ENCODE measurements around the gene HSFX2.
"Not testable (repeated sequence)": the region's sequence is repeated elsewhere in the genome, so short reads cannot be mapped to it uniquely, and the experiment has no call there.

HSFX2 gene, protein sequence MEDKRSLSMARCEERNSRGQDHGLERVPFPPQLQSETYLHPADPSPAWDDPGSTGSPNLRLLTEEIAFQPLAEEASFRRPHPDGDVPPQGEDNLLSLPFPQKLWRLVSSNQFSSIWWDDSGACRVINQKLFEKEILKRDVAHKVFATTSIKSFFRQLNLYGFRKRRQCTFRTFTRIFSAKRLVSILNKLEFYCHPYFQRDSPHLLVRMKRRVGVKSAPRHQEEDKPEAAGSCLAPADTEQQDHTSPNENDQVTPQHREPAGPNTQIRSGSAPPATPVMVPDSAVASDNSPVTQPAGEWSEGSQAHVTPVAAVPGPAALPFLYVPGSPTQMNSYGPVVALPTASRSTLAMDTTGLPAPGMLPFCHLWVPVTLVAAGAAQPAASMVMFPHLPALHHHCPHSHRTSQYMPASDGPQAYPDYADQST

DNA sequence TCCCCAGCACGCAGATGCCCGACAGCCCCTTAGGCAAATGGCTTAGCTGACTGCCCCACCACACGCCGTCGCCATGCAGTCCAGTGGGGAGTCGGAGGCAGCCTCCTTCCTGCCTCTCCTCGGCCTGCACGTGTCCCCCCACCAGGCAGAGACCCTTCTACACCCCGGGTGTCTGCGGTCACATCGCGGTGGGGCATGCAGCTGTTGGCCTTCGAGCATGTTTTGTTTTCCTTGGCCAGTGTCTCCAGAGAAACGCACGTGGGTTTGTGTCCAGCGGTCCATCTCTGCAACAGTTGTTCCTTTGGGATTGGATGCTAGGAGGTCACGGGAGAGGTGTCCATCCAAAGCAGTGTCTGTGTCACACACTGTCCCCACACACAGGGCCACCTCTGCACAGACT, at the start of gene HSFX2:
Gene HSFX2 (minus strand): TSS at position 101 of the 400 bp plus-strand sequence. CDS start 614 bp downstream, outside the sequence.
- DNase-seq: not testable (repeated sequence)

DNA sequence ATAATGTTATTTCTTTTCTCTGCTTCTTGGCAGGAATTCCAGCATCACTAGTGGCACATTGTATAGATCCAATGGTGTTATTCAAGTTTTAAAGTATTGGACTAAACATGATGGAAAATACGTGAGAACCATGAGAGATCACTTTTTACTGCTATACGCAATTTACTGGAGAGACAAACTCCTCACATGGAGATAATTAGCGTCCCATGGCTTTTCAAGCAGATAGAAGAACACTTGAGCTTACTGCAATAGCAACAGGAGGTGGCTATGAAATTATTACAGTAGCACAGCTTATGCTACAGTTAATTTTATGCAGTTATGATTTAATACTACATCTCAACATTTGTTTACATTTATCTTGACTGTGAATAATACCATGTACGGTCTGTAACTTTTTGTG, 48.4 kb upstream of the HSFX2 start:
- no peak for DNase-seq

DNA sequence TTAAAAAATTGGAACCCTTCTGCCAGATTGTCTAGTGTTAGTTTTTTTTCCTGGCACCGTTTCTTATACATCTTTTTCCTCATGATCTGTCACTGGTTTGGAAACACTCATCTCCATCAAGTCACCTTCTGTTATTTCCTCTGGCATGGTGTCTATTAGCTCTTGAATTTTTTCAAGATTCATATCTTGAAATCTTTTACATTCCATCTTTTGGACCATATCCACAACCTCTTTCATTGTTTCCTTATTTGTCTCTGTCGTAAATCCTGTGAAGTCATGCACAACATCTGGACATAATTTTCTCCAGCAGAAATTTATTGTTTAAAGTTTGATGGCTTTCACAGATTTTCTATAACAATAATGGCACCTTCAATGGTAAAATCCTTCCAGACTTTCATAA, 46.7 kb upstream of the HSFX2 start:
- no peak for DNase-seq

DNA sequence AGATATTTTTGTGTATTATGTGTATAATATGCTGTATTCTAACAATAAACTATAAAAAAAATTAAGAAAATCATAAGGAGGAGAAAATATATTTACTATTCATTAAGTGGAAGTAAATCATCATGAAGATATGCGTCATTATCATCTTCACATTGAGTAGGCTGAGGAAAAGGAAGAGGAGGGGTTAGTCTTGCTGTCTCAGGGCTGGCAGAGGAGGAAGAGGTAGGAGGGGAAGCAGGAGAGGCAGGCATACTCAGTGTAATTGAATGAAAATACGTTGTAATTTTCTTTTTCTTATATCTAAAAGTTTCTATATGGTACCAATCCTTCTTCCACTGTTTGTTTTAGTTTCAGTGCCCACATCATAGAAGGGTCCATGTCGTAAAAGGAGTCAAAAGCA, 46.3 kb upstream of the HSFX2 start:
- DNase-seq: no peak

DNA sequence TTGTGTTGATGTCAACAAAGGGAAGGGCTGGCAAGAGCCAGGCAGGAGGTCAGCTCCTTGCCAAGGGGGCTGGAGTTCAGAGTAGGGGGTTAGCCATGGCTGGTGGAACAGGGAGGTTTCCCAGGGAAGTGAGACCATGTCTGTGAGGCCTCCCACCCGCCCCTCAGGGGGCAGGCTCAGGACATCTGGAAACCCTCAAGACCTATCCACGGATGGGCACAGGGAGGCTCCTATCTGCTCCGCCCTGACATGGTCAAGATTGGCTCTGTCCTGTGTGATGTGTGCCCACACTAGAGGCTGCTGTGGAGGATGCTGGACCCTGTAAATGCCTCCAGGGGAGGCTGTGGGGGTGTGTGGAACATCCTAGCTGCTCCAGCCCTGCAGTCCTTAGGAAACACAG, 44.5 kb upstream of the HSFX2 start:
- DNase-seq: no peak

DNA sequence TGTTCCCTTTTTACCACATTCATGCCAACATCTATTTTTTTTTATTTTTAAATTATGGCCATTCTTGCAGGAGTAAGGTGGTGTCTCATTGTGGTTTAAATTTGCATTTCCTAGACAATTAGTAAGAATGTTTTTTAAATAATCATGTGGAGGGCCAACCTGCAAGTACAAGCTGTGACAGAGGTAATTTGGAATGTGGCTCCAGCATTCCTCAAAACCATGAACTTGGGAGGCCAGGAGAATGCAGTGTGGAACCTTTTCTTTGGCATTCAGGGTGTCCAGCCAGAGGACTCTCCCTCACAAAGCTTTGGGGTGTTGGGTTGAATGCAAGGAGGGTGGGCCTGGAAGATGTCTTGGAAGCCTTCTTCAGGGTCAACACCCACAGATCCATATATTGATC, 43.7 kb upstream of the HSFX2 start:
- no peak for DNase-seq

DNA sequence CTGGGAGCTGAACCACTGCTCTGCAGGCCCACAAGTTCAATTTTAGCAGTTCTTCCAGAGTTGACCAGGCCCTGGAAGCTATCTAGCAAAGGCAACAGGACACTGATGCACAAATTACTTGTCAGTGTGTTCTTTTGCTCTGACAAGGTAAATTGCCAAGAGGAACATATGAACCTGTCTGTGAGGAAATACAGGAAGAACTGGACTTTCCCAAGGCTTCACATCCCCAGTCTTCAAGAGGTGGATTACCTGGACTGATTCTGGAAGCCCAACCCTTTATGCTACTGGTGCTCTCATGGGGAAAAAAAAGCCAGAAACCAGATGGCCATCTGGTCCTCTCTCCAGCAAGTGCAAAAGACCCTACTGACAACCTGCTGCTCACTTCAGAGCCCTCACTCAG, 38.4 kb upstream of the HSFX2 start:
- DNase-seq: no peak

DNA sequence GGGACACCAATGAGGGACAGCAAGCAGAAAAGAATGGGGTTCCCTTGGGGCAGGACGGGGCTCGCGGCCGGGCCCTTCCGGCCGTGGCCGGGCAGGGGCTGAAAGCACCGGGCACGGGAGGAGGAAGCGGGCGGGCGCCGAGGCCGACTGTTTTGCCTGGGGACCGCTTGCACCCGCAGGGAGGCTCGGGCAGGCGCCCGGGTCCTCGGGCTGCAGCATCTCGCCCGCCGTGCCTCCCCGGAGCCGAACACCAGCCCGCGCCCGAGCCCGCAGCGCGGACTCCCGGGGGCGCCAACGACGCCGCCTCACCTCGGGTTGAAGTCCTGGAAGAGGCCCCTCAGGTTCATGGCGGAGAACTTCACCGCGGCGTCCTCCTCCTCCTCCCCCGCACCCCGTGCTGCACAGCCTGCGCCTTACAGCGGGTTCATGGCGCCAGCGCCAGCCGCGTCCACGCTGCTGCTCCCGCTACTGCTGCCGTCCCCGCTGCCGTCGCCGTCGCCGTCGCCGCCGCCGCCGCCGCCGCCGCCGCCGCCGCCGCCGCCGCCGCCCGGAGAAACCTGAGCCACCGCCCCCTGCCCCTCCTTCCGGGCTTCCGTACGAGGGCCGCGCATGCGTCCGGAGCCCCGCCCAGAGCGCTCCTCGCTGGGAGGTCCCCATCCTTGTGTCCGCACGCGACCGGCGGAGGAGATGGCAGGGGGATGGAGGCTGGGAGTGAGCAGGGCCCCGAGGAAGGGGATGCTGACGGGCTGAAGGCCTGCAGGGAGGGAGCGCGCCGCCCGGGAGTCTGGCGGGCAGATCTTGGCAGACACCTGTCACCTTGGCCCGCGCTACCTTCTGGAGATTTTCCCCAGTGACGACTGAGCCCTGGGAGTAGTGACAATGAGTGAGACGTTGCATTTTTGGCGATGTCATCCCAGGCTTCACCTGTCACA, 36.4 kb upstream of the HSFX2 start, which contains the start of gene TMEM185A:
Gene TMEM185A (minus strand): TSS at position 559 of the 932 bp plus-strand sequence. CDS start 212 bp downstream, at position 347.
- peak; percentile 36 for DNase-seq

DNA sequence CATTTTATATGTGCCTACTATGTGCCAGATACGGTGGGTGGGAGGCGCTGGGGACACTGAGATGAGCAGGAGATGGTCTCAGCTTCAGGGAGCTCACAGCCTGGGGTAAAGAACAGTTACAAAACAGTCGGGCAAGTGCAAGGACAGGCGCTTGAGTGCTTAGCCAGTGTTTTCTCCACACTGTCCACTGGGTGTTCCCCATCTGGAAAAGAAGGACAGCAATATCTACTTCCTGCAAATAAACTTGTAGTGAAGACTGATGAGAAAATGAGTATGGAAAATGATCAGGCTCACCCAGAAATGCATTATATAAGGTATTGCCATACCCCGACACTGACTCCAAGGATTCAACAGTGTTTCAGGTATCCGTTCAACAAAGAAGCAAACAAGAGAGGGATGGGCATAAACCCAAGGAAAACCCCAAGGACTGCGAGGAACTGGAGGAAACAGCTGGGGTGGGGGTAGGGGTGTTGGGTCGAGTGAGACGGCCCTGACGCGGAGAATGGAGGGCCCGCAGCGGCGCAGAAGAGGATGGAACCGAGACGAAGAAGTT, 35.6 kb upstream of the HSFX2 start:
- DNase-seq: no peak

DNA sequence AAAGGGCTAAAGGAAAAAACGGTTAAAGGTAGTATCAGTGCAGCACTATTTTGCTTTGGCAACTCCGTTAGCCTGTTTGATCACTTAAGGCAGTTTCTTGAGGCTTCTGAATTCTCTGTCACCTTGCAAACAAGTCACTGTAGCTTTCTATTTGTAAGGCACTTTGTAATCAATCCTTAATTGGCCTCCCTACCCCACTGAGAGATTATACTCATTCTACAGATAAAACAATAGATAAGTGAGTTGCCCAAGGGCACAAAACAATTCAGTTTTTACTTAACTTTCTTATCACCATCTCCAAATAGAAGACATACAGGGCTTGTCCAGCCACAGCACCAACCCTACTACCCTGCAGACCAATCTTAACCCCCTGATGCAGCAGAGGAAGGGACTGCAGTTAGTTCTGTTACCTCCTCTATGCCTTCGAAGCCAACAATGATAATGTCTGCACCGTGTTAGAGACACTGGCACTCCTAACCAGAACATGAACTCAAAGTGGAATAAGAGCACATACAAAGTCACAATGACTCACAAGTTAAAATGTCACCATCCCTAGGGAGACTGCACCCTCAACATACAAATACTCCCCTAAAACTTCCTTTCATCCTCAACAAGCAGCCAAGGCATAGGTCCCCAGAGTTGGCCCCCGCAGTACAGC, 34.7 kb upstream of the HSFX2 start:
- DNase-seq: no peak

DNA sequence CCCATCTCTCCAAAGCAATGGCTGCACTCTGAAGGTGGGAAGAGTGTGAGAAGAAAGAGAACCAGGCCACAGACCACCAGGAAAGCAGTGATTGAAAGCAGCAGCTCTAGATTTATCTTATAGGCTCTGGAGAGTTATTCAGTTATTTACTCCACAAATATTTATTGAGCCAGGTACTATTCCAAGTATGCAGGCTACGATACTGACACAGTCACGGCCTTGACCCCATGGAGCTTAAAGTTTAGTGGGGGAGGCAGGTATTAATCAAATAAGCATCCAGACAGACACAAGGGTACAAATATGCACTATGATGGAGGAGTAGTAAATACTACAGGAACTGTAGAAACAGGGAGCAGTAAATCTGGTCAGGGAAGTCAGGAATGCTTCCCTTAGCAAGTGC, 33.7 kb upstream of the HSFX2 start:
- DNase-seq: no peak

DNA sequence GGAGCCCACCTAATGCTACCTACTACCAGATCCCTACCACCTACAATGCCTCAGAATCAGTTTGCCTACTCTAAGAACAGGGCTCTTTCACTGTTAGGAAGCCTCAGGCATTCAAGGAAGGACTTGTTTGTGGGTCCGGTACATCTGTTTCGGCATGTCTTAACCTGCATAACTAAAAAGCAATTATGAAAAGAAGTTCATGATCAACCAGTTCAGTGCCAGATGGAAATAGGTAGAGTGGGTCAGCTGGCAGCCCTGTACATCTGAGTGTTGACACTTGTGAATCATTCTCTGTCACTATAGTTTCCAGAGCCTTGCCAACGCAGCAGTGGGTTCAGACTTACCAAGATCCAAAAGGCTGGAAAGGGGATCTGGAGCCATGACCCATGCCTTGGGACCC, 33.2 kb upstream of the HSFX2 start:
- DNase-seq: no peak

DNA sequence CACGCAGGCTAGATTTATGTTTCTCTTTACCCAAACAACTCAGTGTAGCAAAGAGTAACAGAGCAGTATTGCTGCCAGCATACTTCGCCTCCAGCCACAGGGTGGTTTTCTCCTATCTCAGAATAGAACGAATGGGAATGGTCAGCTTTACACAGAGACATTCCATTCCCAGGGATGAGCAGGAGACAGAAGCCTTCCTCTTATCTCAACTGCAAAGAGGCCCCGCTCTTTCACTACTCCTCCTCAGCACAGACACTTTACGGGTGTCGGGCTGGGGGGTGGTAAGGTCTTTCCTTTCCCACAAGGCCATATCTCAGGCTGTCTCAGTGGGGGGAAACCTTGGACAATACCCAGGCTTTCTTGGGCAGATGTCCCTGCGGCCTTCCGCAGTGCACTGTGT, 31.7 kb upstream of the HSFX2 start:
- DNase-seq: not testable (repeated sequence)

DNA sequence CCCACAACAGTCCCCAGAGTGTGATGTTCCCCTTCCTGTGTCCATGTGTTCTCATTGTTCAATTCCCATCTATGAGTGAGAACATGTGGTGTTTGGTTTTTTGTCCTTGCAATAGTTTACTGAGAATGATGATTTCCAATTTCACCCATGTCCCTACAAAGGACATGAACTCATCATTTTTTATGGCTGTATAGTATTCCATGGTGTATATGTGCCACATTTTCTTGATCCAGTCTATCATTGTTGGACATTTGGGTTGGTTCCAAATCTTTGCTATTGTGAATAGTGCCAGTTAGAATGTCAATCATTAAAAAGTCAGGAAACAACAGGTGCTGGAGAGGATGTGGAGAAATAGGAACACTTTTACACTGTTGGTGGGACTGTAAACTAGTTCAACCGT, 24.5 kb upstream of the HSFX2 start:
- DNase-seq: not testable (repeated sequence)

DNA sequence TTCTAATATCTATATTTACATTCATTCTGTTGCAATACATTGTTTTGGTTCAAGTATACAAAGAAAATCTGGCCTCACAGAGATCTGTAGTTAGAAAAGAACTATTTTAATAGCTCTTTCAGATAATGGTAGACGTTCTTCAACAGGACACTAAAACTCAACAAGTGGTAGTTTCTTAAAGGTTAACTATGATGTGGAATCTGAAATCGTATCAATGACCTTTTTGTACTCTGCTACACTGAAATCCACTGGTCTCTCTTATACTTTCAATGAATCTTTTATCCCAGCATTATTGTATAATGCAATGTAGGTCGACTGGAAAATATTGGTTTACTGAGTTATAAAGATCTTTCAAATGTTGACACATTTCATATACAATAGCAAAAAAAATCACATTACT, 23.8 kb upstream of the HSFX2 start:
- no peak for DNase-seq

DNA sequence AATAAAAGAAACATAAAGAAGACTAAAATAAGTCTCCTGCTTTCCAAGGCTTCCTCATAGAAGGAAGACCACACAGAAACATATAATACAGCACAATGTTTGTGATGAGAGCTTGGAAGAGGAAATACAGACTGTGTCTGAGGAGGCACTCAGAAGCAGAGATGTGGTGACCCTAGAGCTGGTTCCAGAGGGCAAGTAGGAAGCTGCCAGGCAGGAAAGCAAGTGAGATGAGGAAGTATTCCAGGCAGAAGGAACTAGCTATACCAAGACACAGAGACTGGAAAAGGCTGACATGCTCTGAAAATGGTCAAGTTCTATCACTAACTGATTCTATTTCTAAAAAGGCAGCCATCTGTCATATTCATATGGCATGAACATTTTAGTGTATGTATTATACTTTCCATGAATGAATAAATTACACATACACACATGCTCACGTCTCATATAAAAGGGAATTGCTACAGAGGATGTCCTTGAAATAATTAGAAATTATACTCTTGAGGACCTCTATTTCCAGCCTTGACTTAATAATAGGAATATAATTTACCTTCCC, 16.6 kb upstream of the HSFX2 start:
- no peak for DNase-seq

DNA sequence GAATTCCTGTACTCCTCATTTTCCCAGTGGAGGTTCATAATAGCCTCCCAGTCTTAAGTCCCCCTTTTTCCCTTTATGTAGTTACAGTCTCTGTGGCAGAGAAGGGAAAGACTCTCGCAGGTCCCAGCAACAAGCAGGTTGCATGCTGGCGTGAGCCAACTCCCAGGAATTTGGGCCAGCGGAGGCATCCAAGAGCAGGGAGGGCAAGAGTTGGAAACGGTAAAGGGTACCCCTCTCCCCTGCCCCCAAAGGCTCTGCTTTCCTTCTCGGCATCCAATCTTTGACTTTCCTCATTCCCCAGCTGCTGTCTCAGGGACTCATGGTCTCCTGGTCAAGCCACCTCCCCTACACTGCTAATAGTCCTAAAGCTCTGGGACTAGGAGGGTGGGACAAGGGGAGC, 15.4 kb upstream of the HSFX2 start:
- no peak for DNase-seq

DNA sequence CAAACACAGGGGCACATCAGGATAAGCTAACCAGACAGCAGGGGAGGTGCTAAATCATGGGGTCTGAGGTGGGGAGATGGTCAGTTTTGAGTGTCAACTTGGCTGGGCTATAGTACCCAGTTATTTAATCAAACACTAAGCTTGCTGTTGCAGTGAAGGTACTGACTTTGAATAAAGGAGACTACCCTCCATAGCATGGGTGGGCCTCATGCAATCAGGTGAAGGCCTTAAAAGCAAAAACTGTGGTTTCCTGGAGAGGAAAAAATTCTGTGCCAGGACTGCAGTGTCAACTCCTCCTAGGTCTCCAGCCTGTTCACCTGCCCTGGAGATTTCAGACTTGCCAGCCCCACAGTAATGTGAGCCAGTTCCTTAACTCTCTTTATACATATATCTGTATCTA, 12.6 kb upstream of the HSFX2 start:
- DNase-seq: no peak

DNA sequence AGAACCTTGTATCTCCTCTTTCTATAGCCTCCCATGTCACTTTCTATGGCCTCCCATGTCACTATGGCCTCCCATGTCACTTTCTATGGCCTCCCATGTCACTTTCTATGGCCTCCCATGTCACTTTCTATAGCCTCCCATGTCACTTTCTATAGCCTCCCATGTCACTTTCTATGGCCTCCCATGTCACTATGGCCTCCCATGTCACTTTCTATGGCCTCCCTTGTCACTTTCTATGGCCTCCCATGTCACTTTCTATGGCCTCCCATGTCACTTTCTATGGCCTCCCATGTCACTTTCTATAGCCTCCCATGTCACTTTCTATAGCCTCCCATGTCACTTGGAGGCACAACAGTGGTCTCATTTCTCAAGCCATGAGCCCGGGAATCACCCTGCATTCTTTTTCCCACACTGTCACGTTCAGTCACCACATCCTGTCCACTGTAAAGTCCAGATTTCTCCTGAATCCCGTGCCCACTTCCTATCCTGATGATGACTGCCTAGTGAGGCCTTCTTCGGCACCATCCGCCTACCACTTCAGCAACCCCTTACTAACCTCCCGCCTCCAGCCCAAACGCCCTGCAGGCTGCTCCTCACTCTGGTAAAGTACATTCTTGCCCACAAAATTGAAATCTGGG, 10.3 kb upstream of the HSFX2 start:
- DNase-seq: not testable (repeated sequence)

DNA sequence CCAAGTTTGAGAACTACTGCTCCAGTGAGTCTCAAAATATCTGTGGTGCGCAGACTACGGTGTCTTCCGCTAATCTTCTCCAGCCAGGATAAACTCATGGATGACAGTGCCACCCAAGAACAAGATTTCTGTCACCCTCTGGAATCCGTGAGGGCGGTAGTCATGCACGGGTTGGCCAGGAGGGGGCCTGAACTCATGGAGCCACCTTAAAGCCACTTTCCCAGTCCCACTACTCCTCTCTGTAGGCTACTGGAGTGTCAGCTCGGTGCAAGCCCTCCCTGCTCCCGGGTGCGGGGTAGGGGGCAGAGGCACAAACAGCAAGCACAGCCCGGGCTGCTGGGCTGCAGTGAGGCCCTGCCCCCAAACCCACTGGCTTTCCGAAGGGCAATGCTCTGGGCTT, 3.5 kb upstream of the HSFX2 start:
- DNase-seq: not testable (repeated sequence)

DNA sequence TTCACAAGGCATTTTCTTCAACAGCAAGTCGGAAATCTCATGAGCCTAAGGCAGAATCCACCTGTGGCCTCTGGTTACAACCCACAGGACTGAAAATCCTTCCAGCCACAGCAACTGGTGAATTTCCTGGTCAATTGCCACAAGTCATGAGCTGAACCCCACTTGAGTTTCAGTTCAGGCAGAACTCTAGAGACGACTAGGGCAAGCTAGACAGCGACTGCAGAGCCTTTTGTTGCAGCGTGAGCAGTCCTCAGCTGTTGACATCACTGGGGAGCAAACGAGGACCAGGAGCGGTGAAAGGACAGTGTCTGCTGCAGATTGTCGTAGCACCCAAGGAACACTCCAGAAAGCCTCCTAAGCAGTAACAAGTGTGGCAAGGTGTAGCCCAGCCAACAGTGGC, 829 bp upstream of the HSFX2 start:
- DNase-seq: not testable (repeated sequence)

DNA sequence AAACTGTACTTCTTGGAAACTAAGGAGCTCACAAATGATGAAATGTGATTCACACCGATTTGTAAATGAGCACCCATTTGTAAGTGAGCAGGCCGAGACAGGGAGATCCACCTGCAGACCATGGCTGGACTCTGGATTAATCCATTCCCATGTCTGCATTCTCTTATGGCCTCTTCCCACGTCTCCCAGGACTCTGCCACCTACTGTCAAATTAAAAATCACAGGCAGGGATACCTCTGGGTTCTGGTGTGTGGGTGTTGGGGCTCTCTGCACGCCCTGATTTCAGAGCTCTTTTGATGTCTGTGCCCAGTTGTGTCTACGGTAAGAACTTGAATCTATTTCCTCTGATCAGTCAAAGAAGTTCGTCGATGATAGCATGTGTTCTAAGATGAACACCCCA, 4.1 kb downstream of the HSFX2 start:
- not testable (repeated sequence) for DNase-seq
